Adipose tissue (tissue), 3 donors: ENCODE measurements around the gene NOS3. TPM values are rescaled to one million over a fixed set of nuclear protein-coding genes. Genes with fewer than 3 reads are reported as not detected.
"Not testable (repeated sequence)": the region's sequence is repeated elsewhere in the genome, so short reads cannot be mapped to it uniquely, and the experiment has no call there.

Source experiments
- H3K27ac ChIP-seq: one replicate; pipeline ENCODE4 v1.5.1; 2013; ENCODE audit warnings: low read depth, low read length
- WGBS, 3 donors: extraction: QIAGEN DNeasy Blood & Tissue Kit; methylation state at CpG; one replicate each; pipeline ENCODE4 v1.1.7; 2013; 5-methylcytosine and 5-hydroxymethylcytosine counted together
- polyA plus RNA-seq, 3 donors: library from polyadenylated mRNA; stranded (reverse); fragments of 200-250 nt; gene quantifications; one replicate each; pipeline ENCODE4 v1.2.3, GENCODE V29; 2013
- donor health status: healthy with polysubstance abuse.
- donor health status: Bipolar disorder and iron deficiency.
- donor health status: healthy.

The NOS3 gene
- polyA plus RNA-seq, 3 donors, result 4.1 to 36.9 (median 23.3) TPM

- WGBS, 3 donors, result 17 to 32% (median 21%) methylated on average over 12 to 20 of the region's 20 CpGs
- H3K27ac ChIP-seq, result no peak overlapping the region
These were observed 28.3 kb downstream of the NOS3 start for GRCh38 chr7:151019130-151019447.

DNA sequence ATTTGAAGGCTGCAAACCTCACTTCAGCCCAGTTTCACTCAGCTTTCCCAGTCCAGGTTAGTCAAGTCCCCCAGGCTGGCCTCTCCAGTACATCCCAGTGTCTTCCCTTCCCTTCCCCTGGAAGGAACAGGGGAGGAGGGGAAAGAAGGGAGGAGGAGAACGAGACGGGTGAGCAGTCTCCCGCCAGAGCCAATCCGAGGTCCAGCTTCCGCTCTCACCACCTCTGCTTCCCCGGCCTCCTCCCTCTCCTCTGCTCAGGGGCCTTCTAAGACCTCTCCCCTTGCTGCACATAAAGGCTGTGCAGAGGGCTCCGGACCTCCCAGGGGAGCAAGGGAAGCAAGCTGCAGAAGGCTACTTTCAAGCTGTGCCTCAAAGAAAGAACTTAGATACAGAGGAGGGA lies 29.4 kb downstream of the NOS3 start:
- WGBS, 3 donors, result 43 to 61% (median 60%) methylated on average over 7 of the region's 7 CpGs

DNA sequence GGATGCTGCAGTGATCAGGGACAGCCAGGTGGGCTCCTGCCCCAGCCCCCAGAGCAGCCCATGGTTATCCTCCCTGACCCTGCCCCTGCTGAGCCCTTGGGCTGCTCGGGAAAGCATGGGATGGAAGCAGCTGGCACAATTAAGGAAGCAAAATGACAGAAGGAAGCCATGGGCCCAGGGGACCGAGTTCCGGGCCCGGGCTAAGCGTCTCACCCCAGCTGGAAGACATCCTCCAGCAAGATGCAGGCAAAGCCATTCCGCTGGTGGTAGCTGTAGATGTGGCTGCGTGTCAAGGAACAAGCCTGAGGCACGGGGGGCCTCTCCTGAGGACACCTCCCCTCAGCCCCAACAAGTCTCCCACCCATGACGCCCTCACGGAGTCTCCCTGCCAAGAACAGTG lies 32.4 kb downstream of the NOS3 start:
- WGBS, 3 donors, result 70 to 80% (median 74%) methylated on average over 10 of the region's 10 CpGs
- H3K27ac ChIP-seq, result no peak overlapping the region

More for the DNA sequence above, 29.4 kb downstream of the NOS3 start:
- H3K27ac ChIP-seq, result no peak overlapping the region

GRCh38 chr7:151024435-151025056 lies 33.7 kb downstream of the NOS3 start, which contains the start of gene ATG9B:
TSS of gene ATG9B (minus strand) at chr7:151024494. CDS start at chr7:151024423, 71 bp downstream.
- H3K27ac ChIP-seq, result no peak within 1 kb of the TSS
- 82 to 92% (median 87%) methylated on average over 4 of the region's 4 CpGs for WGBS, 3 donors

GRCh38 chr7:151025924-151026671 lies 35.3 kb downstream of the NOS3 start:
- WGBS, 3 donors, result 86 to 89% (median 88%) methylated on average over 4 of the region's 4 CpGs
- no peak overlapping the region for H3K27ac ChIP-seq

- H3K27ac ChIP-seq, result not testable (repeated sequence)
- WGBS, 3 donors, result 43 to 49% (median 44%) methylated on average over 19 of the region's 19 CpGs
These were observed 36.2 kb downstream of the NOS3 start for GRCh38 chr7:151026771-151027727.

DNA sequence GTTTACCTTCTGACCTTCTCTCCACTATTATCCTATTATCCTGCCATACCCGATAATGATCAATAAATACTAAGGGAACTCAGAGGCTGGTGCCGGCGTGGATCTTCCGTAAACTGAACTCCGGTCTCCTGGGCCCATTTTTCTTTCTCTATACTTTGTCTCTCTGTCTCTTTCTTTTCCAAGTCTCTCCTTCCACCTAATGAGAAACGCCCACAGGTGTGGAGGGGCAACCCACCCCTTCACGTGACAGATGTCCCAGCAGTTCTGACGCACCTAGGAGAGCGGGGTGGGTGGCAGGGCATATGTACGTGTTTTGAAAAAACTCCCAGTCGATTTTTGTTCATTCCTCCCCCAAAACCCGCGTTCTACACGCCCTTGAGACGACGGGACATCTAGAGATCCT lies 36.9 kb downstream of the NOS3 start:
- 6 to 12% (median 6%) methylated on average over 16 of the region's 16 CpGs for WGBS, 3 donors
- not testable (repeated sequence) for H3K27ac ChIP-seq

DNA sequence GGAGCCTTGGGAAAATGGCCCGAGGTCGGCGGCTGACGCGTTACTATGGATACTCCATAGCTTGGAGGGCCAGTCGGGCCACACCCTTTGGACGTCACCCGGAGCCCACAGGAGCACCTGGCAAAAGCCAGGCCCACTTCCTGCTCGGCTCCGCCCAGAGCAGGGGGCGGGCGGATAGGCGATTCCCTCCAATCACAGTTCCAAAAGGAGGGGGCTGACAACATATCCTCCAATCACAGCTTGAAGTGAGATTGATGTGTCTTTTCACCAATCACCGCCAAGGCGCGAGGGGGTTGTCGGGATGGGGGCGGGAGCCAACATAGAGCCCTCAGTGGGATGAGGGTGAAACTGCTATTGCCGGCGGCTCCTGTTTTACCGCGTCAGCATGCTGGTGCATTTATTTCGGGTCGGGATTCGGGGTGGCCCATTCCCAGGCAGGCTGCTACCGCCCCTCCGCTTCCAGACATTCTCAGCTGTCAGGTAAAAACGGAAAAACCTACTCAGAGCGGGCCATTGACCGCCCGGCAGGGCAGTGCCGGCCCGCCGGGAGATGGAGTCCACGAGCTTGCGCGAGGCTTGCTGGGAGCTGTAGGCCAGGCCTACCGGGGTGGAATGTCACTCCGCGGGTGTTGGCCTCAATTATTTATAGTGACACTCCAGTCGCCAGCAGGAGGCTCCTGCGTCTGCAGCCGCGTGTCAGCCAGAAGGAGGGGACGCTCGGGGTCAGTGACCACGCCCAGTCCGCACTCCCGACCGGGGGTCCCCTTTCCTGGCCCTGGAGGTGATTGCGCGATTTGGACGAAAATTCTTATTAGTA lies 37.5 kb downstream of the NOS3 start, which contains the start of gene ABCB8:
TSS of gene ABCB8 (plus strand) at position 320 of the 817 bp plus-strand sequence. CDS start at position 386, 66 bp downstream.
- H3K27ac ChIP-seq, result no peak within 1 kb of the TSS
- 0 to 1% (median 1%) methylated on average over 53 of the region's 53 CpGs for WGBS, 3 donors

- H3K27ac ChIP-seq, result no peak overlapping the region
- 45 to 64% (median 60%) methylated on average over 17 of the region's 17 CpGs for WGBS, 3 donors
These were observed 38.2 kb downstream of the NOS3 start for GRCh38 chr7:151028948-151029501.

DNA sequence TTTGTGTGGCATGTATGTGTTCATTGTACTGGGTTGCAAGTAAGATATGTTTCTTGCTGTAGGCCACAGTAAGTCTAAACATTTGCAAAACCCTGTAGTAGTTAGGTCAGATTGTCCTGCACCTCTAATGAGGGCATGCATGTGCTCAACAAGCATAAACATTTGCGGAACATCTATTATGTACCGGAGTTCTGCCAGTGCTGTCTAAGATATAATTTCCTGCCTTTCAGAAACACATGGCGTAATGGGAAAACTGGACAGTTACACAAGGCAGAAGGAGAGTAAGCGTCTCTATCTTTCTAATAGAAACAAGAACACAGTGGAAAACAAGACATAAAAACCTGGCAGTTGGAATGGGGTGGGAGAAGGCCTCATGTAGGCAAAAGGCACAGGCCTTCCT lies 40.2 kb downstream of the NOS3 start:
- 77 to 96% (median 78%) methylated on average over 4 of the region's 4 CpGs for WGBS, 3 donors
- H3K27ac ChIP-seq, result no peak overlapping the region

DNA sequence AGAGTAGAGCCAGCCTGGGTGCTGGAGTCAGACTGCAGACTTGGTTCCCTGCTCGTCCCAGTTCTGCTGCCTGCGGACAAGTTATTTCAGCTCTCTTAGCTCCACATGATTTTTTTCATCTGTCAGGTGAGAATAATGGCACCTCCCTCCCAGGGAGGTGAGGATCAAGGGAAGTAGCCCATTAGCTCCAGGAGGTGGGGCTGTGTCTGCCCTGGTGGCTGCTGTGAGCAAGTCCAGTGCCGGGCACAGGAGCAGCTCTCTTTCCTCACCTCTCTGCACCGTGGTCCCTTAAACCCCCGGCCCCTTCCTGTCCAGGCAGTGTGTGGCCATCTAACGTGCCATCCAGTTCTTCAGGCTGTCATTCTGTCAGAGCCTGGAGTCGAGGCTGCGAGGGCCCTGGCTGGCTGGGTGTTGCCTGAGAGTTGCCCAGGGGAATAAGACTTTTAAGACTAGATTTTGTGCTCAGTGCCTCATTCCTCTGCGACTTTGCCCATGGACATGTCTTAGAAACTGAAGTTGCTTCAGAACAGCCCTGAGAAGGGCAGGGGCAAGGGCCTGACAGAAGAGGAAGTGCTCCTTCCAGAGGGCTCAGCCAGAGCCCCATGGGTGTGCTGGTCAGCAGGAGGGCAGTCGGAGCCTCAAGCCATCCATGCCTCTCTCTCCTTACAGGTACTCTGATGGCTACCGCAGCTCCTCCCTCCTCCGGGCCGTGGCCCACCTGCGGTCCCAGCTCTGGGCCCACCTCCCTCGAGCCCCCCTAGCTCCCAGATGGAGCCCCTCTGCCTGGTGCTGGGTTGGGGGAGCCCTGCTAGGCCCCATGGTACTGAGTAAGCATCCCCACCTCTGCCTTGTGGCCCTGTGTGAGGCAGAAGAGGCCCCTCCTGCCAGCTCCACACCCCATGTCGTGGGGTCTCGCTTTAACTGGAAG lies 42.4 kb downstream of the NOS3 start:
- no peak overlapping the region for H3K27ac ChIP-seq
- 86 to 87% (median 87%) methylated on average over 17 of the region's 17 CpGs for WGBS, 3 donors

DNA sequence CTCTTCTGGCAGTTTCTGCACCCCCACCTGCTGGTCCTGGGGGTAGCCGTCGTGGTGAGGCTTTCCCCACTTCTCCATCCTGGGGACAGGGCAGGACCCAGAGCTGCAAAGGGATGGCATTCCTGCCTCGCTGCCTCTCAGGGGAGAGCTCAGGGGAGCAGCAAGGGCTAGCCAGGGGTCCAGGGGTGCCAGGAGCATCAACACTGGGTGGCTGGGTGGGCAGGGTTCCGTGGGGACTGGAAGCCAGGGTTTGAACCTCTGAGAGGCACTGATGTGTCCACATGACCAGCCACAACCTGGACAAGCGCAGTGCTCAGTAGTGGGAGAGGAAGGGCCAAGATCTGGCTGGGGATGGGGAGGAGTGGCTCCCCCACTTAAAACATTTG lies 43.0 kb downstream of the NOS3 start:
- H3K27ac ChIP-seq, result no peak overlapping the region
- WGBS, 3 donors, result 82 to 94% (median 91%) methylated on average over 5 of the region's 5 CpGs

DNA sequence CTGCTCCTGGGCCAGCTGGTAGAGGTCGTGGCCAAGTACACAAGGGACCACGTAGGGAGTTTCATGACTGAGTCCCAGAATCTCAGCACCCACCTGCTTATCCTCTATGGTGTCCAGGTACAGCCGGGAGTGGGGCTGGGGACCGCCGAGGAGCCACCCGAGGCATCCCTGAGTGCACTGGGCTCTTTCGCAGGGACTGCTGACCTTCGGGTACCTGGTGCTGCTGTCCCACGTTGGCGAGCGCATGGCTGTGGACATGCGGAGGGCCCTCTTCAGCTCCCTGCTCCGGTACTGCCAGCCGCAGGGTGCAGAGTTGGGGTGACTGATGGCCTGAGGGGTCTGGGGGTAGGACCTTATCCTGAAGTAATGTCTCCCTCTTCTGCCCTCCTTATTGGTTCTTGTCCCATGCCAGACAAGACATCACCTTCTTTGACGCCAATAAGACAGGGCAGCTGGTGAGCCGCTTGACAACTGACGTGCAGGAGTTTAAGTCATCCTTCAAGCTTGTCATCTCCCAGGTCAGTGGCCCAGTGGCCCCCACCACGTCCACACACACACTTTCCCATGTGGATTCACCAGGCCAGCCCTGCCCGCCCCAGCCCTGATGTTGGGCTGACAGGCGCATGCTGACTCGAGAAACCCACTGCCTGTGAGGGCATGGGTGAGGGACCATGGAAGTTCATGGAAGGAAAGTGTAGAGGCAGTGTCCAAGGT lies 43.7 kb downstream of the NOS3 start:
- WGBS, 3 donors, result 90 to 94% (median 93%) methylated on average over 21 of the region's 21 CpGs
- H3K27ac ChIP-seq, result no peak overlapping the region

DNA sequence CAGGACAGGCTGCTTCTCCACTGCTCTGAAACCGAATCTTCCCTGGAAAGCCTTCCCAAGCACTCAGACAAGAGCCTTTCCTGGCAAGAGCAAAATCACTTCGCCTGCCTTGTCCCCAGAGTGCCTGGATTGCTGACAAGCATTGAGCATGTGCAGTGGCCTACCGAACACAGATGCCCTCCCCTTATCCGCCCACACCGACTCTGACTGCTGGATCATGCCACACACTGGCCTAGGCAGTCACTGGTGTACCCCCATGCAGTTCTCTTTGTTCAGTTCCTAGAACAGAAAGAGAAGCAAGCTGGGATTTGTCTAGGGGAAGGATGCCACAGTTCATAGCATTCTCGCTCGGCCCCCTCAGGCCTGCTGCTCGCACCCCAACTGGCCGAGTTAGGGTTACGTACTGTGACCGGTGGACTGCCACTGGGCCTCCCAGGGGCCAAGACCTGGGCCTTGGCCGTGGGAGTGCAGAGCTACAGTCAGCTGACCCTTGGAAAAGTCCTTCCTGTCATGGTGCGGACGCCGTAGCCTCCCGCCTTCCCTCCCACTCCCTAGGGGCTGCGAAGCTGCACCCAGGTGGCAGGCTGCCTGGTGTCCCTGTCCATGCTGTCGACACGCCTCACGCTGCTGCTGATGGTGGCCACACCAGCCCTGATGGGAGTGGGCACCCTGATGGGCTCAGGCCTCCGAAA lies 44.4 kb downstream of the NOS3 start:
- H3K27ac ChIP-seq, result no peak overlapping the region
- WGBS, 3 donors, result 82 to 88% (median 85%) methylated on average over 21 of the region's 21 CpGs

DNA sequence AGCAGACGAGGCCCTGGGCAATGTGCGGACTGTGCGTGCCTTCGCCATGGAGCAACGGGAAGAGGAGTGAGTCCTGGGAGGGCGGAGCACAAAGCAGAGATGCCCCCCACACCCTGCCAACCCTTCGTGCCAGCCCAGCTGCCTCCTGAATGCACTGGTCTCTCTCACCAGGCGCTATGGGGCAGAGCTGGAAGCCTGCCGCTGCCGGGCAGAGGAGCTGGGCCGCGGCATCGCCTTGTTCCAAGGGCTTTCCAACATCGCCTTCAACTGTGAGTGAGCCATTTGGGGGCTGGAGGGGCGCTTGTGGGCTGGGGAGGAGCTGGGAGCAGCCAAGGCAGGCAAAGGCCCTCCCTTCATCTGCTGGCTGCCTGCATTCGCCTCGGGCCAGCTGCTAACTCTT lies 45.1 kb downstream of the NOS3 start:
- H3K27ac ChIP-seq, result no peak overlapping the region
- WGBS, 3 donors, result 93 to 96% (median 95%) methylated on average over 17 of the region's 17 CpGs
